Naive thymus-derived CD4-positive, alpha-beta T cell (primary cell): ENCODE data around the gene ATF6. TPM values are rescaled to one million over a fixed set of nuclear protein-coding genes. Genes with fewer than 3 reads are reported as not detected.
"Not testable (repeated sequence)": the region's sequence is repeated elsewhere in the genome, so short reads cannot be mapped to it uniquely, and the experiment has no call there.

Experiments
- ATAC-seq: fragments of 150-1000 bp; cut with Tn5 transposase; 2 replicates; pipeline ENCODE4 v1.10.0; 2021; ENCODE audit warnings: mild to moderate bottlenecking, moderate library complexity
- CTCF ChIA-PET: fragments of 350-600 bp; sonication (Branson Sonifier 250); formaldehyde crosslinking; loops from one replicate; lab custom pipeline; 2021; ENCODE audit warnings: antibody characterized with exemption; lab: Charles Lee
- POLR2A ChIA-PET: fragments of 350-600 bp; sonication (Branson Sonifier 250); formaldehyde crosslinking; loops from one replicate; lab custom pipeline; 2021; ENCODE audit warnings: antibody characterized with exemption, inconsistent platforms; lab: Charles Lee
- DNase-seq, 9 donors: peaks; one replicate each; pipeline versions ENCODE4 v3.0.0 to v3.0.0-alpha.2; 2020 to 2022; ENCODE audit warnings: mixed read lengths in 1 of 9
- H3K27ac ChIP-seq: one replicate; pipeline ENCODE4 v1.7.0; 2013; ENCODE audit warnings: mild to moderate bottlenecking, low read depth, low read length, moderate library complexity
- H3K27me3 ChIP-seq, 2 donors: one replicate each; pipeline ENCODE4 v1.7.0; 2013; ENCODE audit warnings: low read length in 2 of 2, mild to moderate bottlenecking in 2 of 2, moderate library complexity in 2 of 2; ENCODE audit not compliant: control insufficient read depth in 2 of 2, insufficient read depth in 2 of 2
- H3K36me3 ChIP-seq, 3 experiments: 1 replicate in 2 of 3; 2 replicates in 1 of 3; pipeline ENCODE4 v1.7.0; 2013; ENCODE audit warnings: low read length in 3 of 3, mild to moderate bottlenecking in 3 of 3, moderate library complexity in 1 of 3; ENCODE audit not compliant: insufficient read depth in 3 of 3, control insufficient read depth in 2 of 3
- H3K4me1 ChIP-seq, 2 donors: one replicate each; pipeline ENCODE4 v1.7.0; 2013; ENCODE audit warnings: low read length in 2 of 2, mild to moderate bottlenecking in 2 of 2, moderate library complexity in 1 of 2; ENCODE audit not compliant: control insufficient read depth in 2 of 2, insufficient read depth in 2 of 2
- H3K4me3 ChIP-seq: 2 replicates; pipeline ENCODE4 v1.7.0; 2013; ENCODE audit warnings: mild to moderate bottlenecking, low read length
- H3K9me3 ChIP-seq, 3 experiments: 1 replicate in 2 of 3; 2 replicates in 1 of 3; pipeline ENCODE4 v1.7.0; 2013; ENCODE audit warnings: low read length in 3 of 3; ENCODE audit not compliant: control insufficient read depth in 2 of 3
- H3K27ac Mint-ChIP-seq, 9 donors: one replicate each; pipeline ENCODE4 v1.8.0; 2020 to 2022; ENCODE audit warnings: mixed read lengths in 9 of 9, mild to moderate bottlenecking in 8 of 9, moderate library complexity in 5 of 9, inconsistent platforms in 2 of 9
- H3K27me3 Mint-ChIP-seq, 5 donors: one replicate each; pipeline ENCODE4 v1.8.0; 2021 to 2022; ENCODE audit warnings: mixed read lengths in 5 of 5, mild to moderate bottlenecking in 1 of 5
- H3K36me3 Mint-ChIP-seq, 5 donors: one replicate each; pipeline ENCODE4 v1.8.0; 2020 to 2022; ENCODE audit warnings: mixed read lengths in 5 of 5, mild to moderate bottlenecking in 3 of 5, inconsistent platforms in 1 of 5
- H3K4me1 Mint-ChIP-seq, 7 donors: one replicate each; pipeline ENCODE4 v1.8.0; 2020 to 2022; ENCODE audit warnings: mixed read lengths in 7 of 7, mild to moderate bottlenecking in 3 of 7, inconsistent platforms in 1 of 7
- H3K4me3 Mint-ChIP-seq, 10 donors: one replicate each; pipeline ENCODE4 v1.8.0; 2020 to 2022; ENCODE audit warnings: mild to moderate bottlenecking in 10 of 10, mixed read lengths in 10 of 10, moderate library complexity in 6 of 10, inconsistent platforms in 2 of 10
- H3K9me3 Mint-ChIP-seq, 11 donors: one replicate each; pipeline ENCODE4 v1.8.0; 2020 to 2022; ENCODE audit warnings: mixed read lengths in 11 of 11, mild to moderate bottlenecking in 4 of 11, inconsistent platforms in 1 of 11, moderate library complexity in 1 of 11
- intact Hi-C, 2 donors: fragments of 100-400 bp; cut with micrococcal nuclease; formaldehyde crosslinking; loops; one replicate each; pipeline ENCODE4 v1.15.1; 2023
- polyA plus RNA-seq, 2 donors: library from polyadenylated mRNA; unstranded; fragments of 300-500 nt; fragmentation: Illumina TruSeq; gene quantifications; one replicate each; pipeline ENCODE4 v1.2.3, GENCODE V29; 2021
- total RNA-seq, 6 experiments: library from RNA in 5 of 6; stranded (reverse) in 5 of 6; gene quantifications; 1 replicate in 5 of 6; 2 replicates in 1 of 6; pipeline ENCODE4 v1.2.3 and lab custom pipeline; 2021 to 2026

Gene ATF6
- total and polyA plus RNA-seq, 7 experiments from 2014 or later: 17.9 to 27.5 (median 22.5) TPM

- Mint-ChIP-seq H3K27ac (no peak overlapping the region), H3K9me3 (no peaks in the 10 kb centered on the region), H3K27me3 (peaks cover 0 to 78% (median 0%) of the 10 kb centered on the region in 5 donors), H3K4me1 (peaks cover 13 to 25% (median 18%) of the 10 kb centered on the region in 7 donors), H3K36me3 (no peaks in the 10 kb centered on the region), H3K4me3 (peak overlapping the region in 1 of 10 donors; percentile 65)
- Histone ChIP-seq H3K4me3 (no peak overlapping the region), H3K4me1 (no peaks in the 10 kb centered on the region), H3K36me3 (no peaks in the 10 kb centered on the region), H3K27me3 (no peaks in the 10 kb centered on the region), H3K9me3 (no peaks in the 10 kb centered on the region), H3K27ac (no peak overlapping the region)
- CTCF ChIA-PET: no interaction called here
- intact Hi-C loops: loop anchor here in 1 of 2 donors (10.0 kb wide), 1 partner anchor 1797 kb away; the partner anchor contains the start of gene TAGLN2
- POLR2A ChIA-PET: interaction anchor here (0.6 kb wide), 1 partner anchor 157 kb away, joined by 7 read pairs; no protein-coding TSS in a partner anchor
- DNase-seq (no peak), ATAC-seq (peak; percentile 57)
These were observed 44.3 kb upstream of the ATF6 start for GRCh38 chr1:161721738-161722343.

DNA sequence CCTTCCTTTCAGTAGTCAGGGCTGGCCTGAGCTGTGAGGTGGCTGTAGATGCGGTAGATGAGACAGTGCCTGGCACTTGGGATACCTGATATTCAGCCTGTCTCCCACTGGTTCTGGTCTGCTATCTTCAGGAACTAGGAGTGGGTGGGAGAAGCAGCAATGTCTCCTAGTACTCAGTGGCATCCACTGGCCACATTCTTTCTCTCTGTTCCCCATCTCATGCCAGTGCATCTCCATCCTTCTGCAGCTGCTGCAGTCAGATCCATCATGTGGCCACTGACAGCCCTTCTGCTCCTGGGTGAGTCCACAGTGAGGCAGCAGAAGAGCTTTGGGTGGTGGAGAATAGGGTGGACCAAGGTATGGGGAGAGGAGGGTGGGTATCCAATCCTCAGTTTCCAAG is 43.7 kb upstream of the ATF6 start:
- no peaks in the 10 kb centered on the region for H3K36me3 Mint-ChIP-seq
- no peak for DNase-seq
- Histone ChIP-seq H3K36me3 (no peaks in the 10 kb centered on the region), H3K27me3 (no peaks in the 10 kb centered on the region), H3K27ac (no peak overlapping the region), H3K4me1 (peaks cover 0 to 3% of the 10 kb centered on the region in 2 donors), H3K4me3 (no peak overlapping the region), H3K9me3 (no peaks in the 10 kb centered on the region)
- ChIA-PET CTCF (interaction anchor here (1.0 kb wide), 1 partner anchor 235 kb away, joined by 3 read pairs; no protein-coding TSS in a partner anchor), POLR2A (interaction anchor here (0.6 kb wide), 1 partner anchor 157 kb away, joined by 7 read pairs; no protein-coding TSS in a partner anchor)
- peaks cover 0 to 72% (median 0%) of the 10 kb centered on the region in 5 donors for H3K27me3 Mint-ChIP-seq
- ATAC-seq: no peak
- no peak overlapping the region for H3K4me3 Mint-ChIP-seq
- intact Hi-C loops: loop anchor here in 1 of 2 donors (10.0 kb wide), 1 partner anchor 1798 kb away; the partner anchor contains the start of gene TAGLN2
- no peaks in the 10 kb centered on the region for H3K9me3 Mint-ChIP-seq
- peaks cover 9 to 25% (median 19%) of the 10 kb centered on the region in 7 donors for H3K4me1 Mint-ChIP-seq
- H3K27ac Mint-ChIP-seq: no peak overlapping the region

GRCh38 chr1:161723459-161724141 is 42.5 kb upstream of the ATF6 start:
- H3K27ac ChIP-seq: no peak overlapping the region
- H3K36me3 ChIP-seq: no peaks in the 10 kb centered on the region
- ATAC-seq: no peak
- Mint-ChIP-seq H3K36me3 (no peaks in the 10 kb centered on the region), H3K4me1 (peaks cover 14 to 35% (median 29%) of the 10 kb centered on the region in 7 donors), H3K4me3 (peak overlapping the region in 2 of 10 donors; percentile 33 to 34), H3K9me3 (peaks cover 0 to 2% (median 0%) of the 10 kb centered on the region in 11 donors), H3K27me3 (peaks cover 0 to 76% (median 0%) of the 10 kb centered on the region in 5 donors), H3K27ac (no peak overlapping the region)
- intact Hi-C loops: loop anchor here in 1 of 2 donors (10.0 kb wide), 1 partner anchor 1799 kb away; the partner anchor contains the start of gene TAGLN2
- H3K4me3 ChIP-seq: no peak overlapping the region
- DNase-seq: no peak
- no peaks in the 10 kb centered on the region for H3K9me3 ChIP-seq
- ChIA-PET CTCF (interaction anchor here (1.0 kb wide), 1 partner anchor 236 kb away, joined by 3 read pairs; no protein-coding TSS in a partner anchor), POLR2A (interaction anchor here (0.6 kb wide), 1 partner anchor 47 kb away, joined by 3 read pairs; no protein-coding TSS in a partner anchor)
- H3K4me1 ChIP-seq: peaks cover 5 to 11% of the 10 kb centered on the region in 2 donors
- no peaks in the 10 kb centered on the region for H3K27me3 ChIP-seq

DNA sequence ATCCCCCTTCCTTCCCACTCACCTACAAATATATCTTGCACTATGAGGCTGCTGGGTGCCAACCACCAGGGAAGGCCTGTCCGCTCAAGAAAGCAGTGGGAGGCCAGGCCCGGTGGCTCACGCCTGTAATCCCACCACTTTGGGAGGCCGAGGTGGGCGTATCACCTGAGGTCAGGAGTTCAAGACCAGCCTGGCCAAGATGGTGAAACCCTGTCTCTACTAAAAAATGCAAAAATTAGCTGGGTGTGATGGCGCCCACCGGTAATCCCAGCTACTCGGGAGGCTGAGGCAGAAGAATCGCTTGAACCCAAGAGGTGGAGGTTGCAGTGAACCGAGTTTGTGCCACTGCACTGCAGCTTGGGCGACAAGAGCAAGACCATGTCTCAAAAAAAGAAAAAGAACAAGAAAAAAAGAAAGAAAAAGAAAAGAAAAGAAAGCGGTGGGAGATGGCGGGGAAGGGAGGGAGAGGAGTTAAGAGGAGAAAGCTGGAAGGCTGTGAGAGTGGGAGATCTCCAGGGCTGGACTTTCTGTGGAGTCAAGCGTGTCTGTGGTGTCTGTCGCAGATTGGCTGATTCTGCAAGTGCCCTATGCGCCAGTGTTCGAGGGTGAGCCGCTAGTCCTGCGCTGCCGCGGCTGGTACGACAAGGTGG is 40.7 kb upstream of the ATF6 start:
- ATAC-seq, DNase-seq, H3K9me3 Mint-ChIP-seq, H3K36me3 Mint-ChIP-seq, H3K27ac ChIP-seq, H3K36me3 ChIP-seq, H3K27me3 ChIP-seq, H3K9me3 ChIP-seq: not testable (repeated sequence)
- Mint-ChIP-seq H3K27me3 (peaks cover 0 to 75% (median 0%) of the 10 kb centered on the region in 5 donors), H3K4me1 (peaks cover 22 to 47% (median 33%) of the 10 kb centered on the region in 7 donors), H3K4me3 (peak overlapping the region; percentile 89 to 100 (median 99)), H3K27ac (peak overlapping the region in 5 of 9 donors; percentile 67 to 94 (median 77))
- H3K4me1 ChIP-seq: peaks cover 11 to 13% of the 10 kb centered on the region in 2 donors
- intact Hi-C loops: loop anchor here (5.0 to 10.0 kb wide), 4 partner anchors 43 to 1801 kb away; partner anchors contain the start of genes TAGLN2 (in 1 of the 2) and TOMM40L (in 1 of the 2)
- peak overlapping the region; percentile 93 for H3K4me3 ChIP-seq
- ChIA-PET POLR2A (interaction anchor here (0.8 to 5.3 kb wide), 9 partner anchors 9 to 1597 kb away, joined by 3 to 60 read pairs (median 9); partner anchors contain the start of genes DUSP12 and NUF2), CTCF (interaction anchor here (0.7 to 2.7 kb wide), 4 partner anchors 13 to 506 kb away, joined by 3 to 36 read pairs (median 4); partner anchors contain the start of gene DUSP12)

GRCh38 chr1:161725908-161726472 is 40.1 kb upstream of the ATF6 start:
- POLR2A ChIA-PET: interaction anchor here (0.8 to 5.3 kb wide), 12 partner anchors 10 to 1596 kb away, joined by 3 to 60 read pairs (median 6); partner anchors contain the start of genes DUSP12 and NUF2
- ATAC-seq: peak; percentile 36
- Histone ChIP-seq H3K4me3 (peak overlapping the region; percentile 93), H3K36me3 (no peaks in the 10 kb centered on the region), H3K27ac (peak overlapping the region; percentile 50), H3K4me1 (peaks cover 11 to 16% of the 10 kb centered on the region in 2 donors), H3K27me3 (no peaks in the 10 kb centered on the region), H3K9me3 (no peaks in the 10 kb centered on the region)
- Mint-ChIP-seq H3K27me3 (peaks cover 0 to 76% (median 0%) of the 10 kb centered on the region in 5 donors), H3K36me3 (peaks cover 0 to 3% (median 0%) of the 10 kb centered on the region in 5 donors), H3K4me1 (peaks cover 22 to 49% (median 35%) of the 10 kb centered on the region in 7 donors), H3K4me3 (peak overlapping the region; percentile 89 to 100 (median 99)), H3K27ac (peak overlapping the region; percentile 38 to 94 (median 72)), H3K9me3 (peaks cover 0 to 2% (median 0%) of the 10 kb centered on the region in 11 donors)
- intact Hi-C loops: loop anchor here (1.0 to 10.0 kb wide), 10 partner anchors 15 to 1801 kb away; partner anchors contain the start of genes DUSP12 (in 2 of the 2), ATF6 (in 1 of the 2), TAGLN2 (in 1 of the 2) and TOMM40L (in 1 of the 2)
- peak; percentile 19 to 54 (median 46) for DNase-seq
- CTCF ChIA-PET: interaction anchor here (0.7 to 2.7 kb wide), 7 partner anchors 12 to 337 kb away, joined by 3 to 36 read pairs (median 4); partner anchors contain the start of genes DUSP12 and OLFML2B
